SK-N-MC (cell line): ENCODE results near the gene TBC1D22B.

Source experiments
- EZH2 ChIP-seq: fragments of 200-600 bp; sonication (generic); IDR thresholded peaks from one replicate; pipeline ENCODE4 v1.6.1; 2017; ENCODE audit warnings: antibody characterized with exemption
- FOXP2 ChIP-seq: optimal IDR thresholded peaks from 2 replicates; pipeline ENCODE3; 2011; ENCODE audit warnings: mild to moderate bottlenecking, moderate library complexity; ENCODE audit not compliant: insufficient read depth; ENCODE audit errors: extremely low read length, control extremely low read depth
- POLR2AphosphoS5 ChIP-seq: IDR thresholded peaks from 2 replicates; pipeline ENCODE4 v1.6.1; 2012; ENCODE audit warnings: mild to moderate bottlenecking, low read depth, low read length, borderline replicate concordance

GRCh38 chr6:37304766-37305165, 47.2 kb downstream of the TBC1D22B start:
- TF ChIP-seq EZH2 (no peak), FOXP2 (no peak), POLR2AphosphoS5 (no peak)
